GM12878 (cell line): ENCODE data around the gene ADAM11. TPM values are rescaled to one million over a fixed set of nuclear protein-coding genes. Genes with fewer than 3 reads are reported as not detected.

Source experiments
- ATAC-seq: fragments of 200-7000 bp; cut with Tn5 transposase; 3 replicates; pipeline ENCODE4 v1.9.1; 2020; ENCODE audit warnings: mild to moderate bottlenecking, moderate library complexity
- BruUV-seq: library from RNA; stranded (reverse); fragments of 400-500 nt; replicated peaks from 2 replicates; lab custom pipeline; 2021; lab: Mats Ljungman, UMichigan
- CTCF ChIA-PET: fragments of 300-600 bp; sonication (Branson Sonifier 250); formaldehyde crosslinking; extraction: SDS; loops from one replicate; lab custom pipeline; 2021; ENCODE audit warnings: inconsistent platforms; lab: Yijun Ruan, JAX
- POLR2A ChIA-PET: fragments of 350-600 bp; formaldehyde crosslinking; extraction: SDS; loops from one replicate; lab custom pipeline; 2021; ENCODE audit warnings: inconsistent platforms; lab: Charles Lee
- RAD21 ChIA-PET: fragments of 300-600 bp; sonication (Branson Sonifier 250); formaldehyde crosslinking; loops from one replicate; lab custom pipeline; 2023; ENCODE audit warnings: antibody characterized with exemption; ENCODE audit not compliant: unreplicated experiment; lab: Charles Lee
- SMC1A ChIA-PET: fragments of 300-600 bp; sonication (Branson Sonifier 250); formaldehyde crosslinking; loops from one replicate; lab custom pipeline; 2023; ENCODE audit not compliant: unreplicated experiment, uncharacterized antibody; lab: Charles Lee
- DNase-seq: peaks from one replicate; pipeline ENCODE4 v3.0.0-alpha.2; 2011; ENCODE audit warnings: low read depth, low spot score
- FAIRE-seq: peaks from 3 replicates; lab custom pipeline; 2011; peaks lifted over from hg19 to GRCh38; lab: Jason Lieb, UNC
- H2AFZ ChIP-seq: 2 replicates; pipeline ENCODE4 v1.6.0; 2011; ENCODE audit warnings: low read depth, low read length, control low read depth; ENCODE audit not compliant: control insufficient read depth
- H3K27ac ChIP-seq: 2 replicates; pipeline ENCODE4 v1.5.1; 2011; ENCODE audit warnings: control low read depth; ENCODE audit not compliant: control insufficient read depth, insufficient read depth
- H3K27me3 ChIP-seq, 2 experiments: replicated peaks in 1 of 2; 2 replicates each; pipeline versions ENCODE4 v1.6.0 to v1.6.1; 2011; ENCODE audit warnings: low read length in 1 of 2; ENCODE audit not compliant: control insufficient read depth in 2 of 2, insufficient read depth in 2 of 2
- H3K36me3 ChIP-seq, 2 experiments: 2 replicates each; pipeline ENCODE4 v1.5.1; 2011; ENCODE audit warnings: low read length in 1 of 2; ENCODE audit not compliant: control insufficient read depth in 2 of 2, insufficient read depth in 2 of 2
- H3K4me1 ChIP-seq: 2 replicates; pipeline ENCODE4 v1.6.1; 2011; ENCODE audit warnings: mild to moderate bottlenecking, low read length, moderate library complexity, mixed read lengths; ENCODE audit not compliant: control insufficient read depth, insufficient read depth
- H3K4me2 ChIP-seq: 2 replicates; pipeline ENCODE4 v1.6.0; 2011; ENCODE audit warnings: control low read depth; ENCODE audit not compliant: control insufficient read depth, insufficient read depth
- H3K4me3 ChIP-seq: fragments of 200-600 bp; sonication (generic); 2 replicates; pipeline ENCODE4 v1.5.1; 2016
- H3K79me2 ChIP-seq: 2 replicates; pipeline ENCODE4 v1.6.0; 2011; ENCODE audit warnings: low read length; ENCODE audit not compliant: control insufficient read depth, insufficient read depth
- H3K9ac ChIP-seq: 2 replicates; pipeline ENCODE4 v1.8.0; 2011; ENCODE audit warnings: low read length, control low read depth, mixed read lengths; ENCODE audit not compliant: control insufficient read depth, insufficient read depth
- H3K9me3 ChIP-seq: replicated peaks from 3 replicates; pipeline ENCODE4 v1.5.1; 2011; ENCODE audit warnings: mild to moderate bottlenecking, low read length; ENCODE audit not compliant: control insufficient read depth, insufficient read depth
- H4K20me1 ChIP-seq: 2 replicates; pipeline ENCODE4 v1.6.0; 2011; ENCODE audit not compliant: control insufficient read depth, insufficient read depth
- GATAD2B ChIP-seq: fragments of 450-650 bp; conservative IDR thresholded peaks from 2 replicates; pipeline ENCODE4 v1.6.1; 2017; ENCODE audit warnings: low read depth, mild to moderate bottlenecking, moderate library complexity
- IKZF2 ChIP-seq, 2 experiments: fragments of 450-650 bp; IDR thresholded peaks; 2 replicates each; pipeline ENCODE4 v1.6.1; 2017; ENCODE audit warnings: mild to moderate bottlenecking in 2 of 2, moderate library complexity in 2 of 2
- IRF4 ChIP-seq: IDR thresholded peaks from 2 replicates; pipeline ENCODE4 v1.6.1; 2011; ENCODE audit warnings: low read depth, low read length
- STAT3 ChIP-seq: IDR thresholded peaks from 2 replicates; pipeline ENCODE4 v1.6.1; 2011; ENCODE audit warnings: low read depth, low read length, improper control_type of control experiment
- TAF1 ChIP-seq: IDR thresholded peaks from 2 replicates; pipeline ENCODE4 v1.6.1; 2011; ENCODE audit warnings: mild to moderate bottlenecking, low read depth, low read length, borderline replicate concordance
- WGBS: methylation state at CpG from one replicate; pipeline ENCODE4 v1.1.6; 2016; ENCODE audit warnings: low lambda C conversion rate; ENCODE audit not compliant: insufficient replicate concordance, insufficient coverage; ENCODE audit errors: missing lambda C conversion rate; 5-methylcytosine and 5-hydroxymethylcytosine counted together
- in situ Hi-C: fragments of 300-500 bp; cut with MboI; formaldehyde crosslinking; loops from 9 replicates; pipeline ENCODE4 v1.14.3; 2018; ENCODE audit warnings: mixed read lengths
- intact Hi-C: fragments of 100-400 bp; cut with micrococcal nuclease; formaldehyde crosslinking; loops from one replicate; pipeline ENCODE4 v1.14.2; 2022; ENCODE audit not compliant: unreplicated experiment
- polyA plus RNA-seq, 11 experiments: library from polyadenylated mRNA; depleted of rRNA in 4 of 11; unstranded in 6 of 11; stranded (reverse) in 5 of 11; fragments of >200 nt; fragmentation: Nextera tagmentation in 4 of 11; fragmentation: Illumina TruSeq in 1 of 11; extraction: Ambion mirVana in 4 of 11; extraction: Trizol in 1 of 11; gene quantifications; 1 replicate in 1 of 11; 2 replicates in 10 of 11; pipeline versions ENCODE4 v1.2.1 to v1.2.3, GENCODE V29; 2011 to 2016; ENCODE audit warnings: inconsistent platforms in 2 of 11, missing spikeins in 2 of 11, low read depth in 1 of 11
- total RNA-seq, 4 experiments: library from RNA; depleted of rRNA in 3 of 4; stranded (reverse); fragments of >200 nt in 3 of 4; fragmentation: Illumina TruSeq in 1 of 4; extraction: Trizol in 1 of 4; gene quantifications; 2 replicates each; pipeline versions ENCODE4 v1.2.1 to v1.2.3, GENCODE V29; 2013 to 2021
- TF ChIP-seq, protein P1 (sequence below): IDR thresholded peaks from 2 replicates; pipeline ENCODE4 v1.6.1; 2011; ENCODE audit warnings: mild to moderate bottlenecking, low read depth, low read length, moderate library complexity; ENCODE audit not compliant: insufficient replicate concordance
- TF ChIP-seq, protein P2 (sequence below): IDR thresholded peaks from 2 replicates; pipeline ENCODE4 v1.6.1; 2011; ENCODE audit warnings: borderline replicate concordance, low read depth, mild to moderate bottlenecking, moderate library complexity, mixed read lengths, low read length; ENCODE audit not compliant: insufficient read depth; ENCODE audit errors: extremely low read length
- TF ChIP-seq, protein P3 (sequence below): IDR thresholded peaks from 2 replicates; pipeline ENCODE4 v1.6.1; 2012; ENCODE audit warnings: low read depth, low read length, improper control_type of control experiment

ADAM11 gene
- total and polyA plus RNA-seq, 10 of the 15 experiments (the other 5 are each of a cell fraction or from before 2014, with no cell fraction given) = 0.03 to 0.37 (median 0.06) TPM; not detected in 3

DNA sequence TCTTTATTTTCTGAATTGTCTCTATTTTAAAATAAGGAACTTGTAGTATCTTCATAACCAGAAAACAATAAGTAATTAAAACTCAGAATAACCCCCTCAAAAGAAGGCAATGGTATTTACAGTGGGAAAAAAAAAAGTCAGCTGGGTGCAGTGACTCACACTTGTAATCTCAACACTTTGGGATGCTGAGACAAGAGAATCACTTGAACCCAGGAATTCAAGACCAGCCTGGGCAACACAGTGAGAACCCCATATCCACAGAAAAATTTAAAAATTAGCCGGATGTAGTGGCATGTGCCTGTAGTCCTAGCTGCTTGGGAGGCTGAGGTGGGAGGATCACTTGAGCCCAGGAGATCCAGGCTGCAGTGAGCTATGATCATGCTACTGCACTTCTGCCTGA, 33.5 kb downstream of the ADAM11 start:
- ChIA-PET POLR2A (no interaction called here), RAD21 (no interaction called here), CTCF (no interaction called here), SMC1A (no interaction called here)
- no peaks in the 10 kb centered on the region for H4K20me1 ChIP-seq
- no peaks in the 10 kb centered on the region for H3K4me1 ChIP-seq
- TF ChIP-seq IKZF2 (IDR thresholded peaks at IDR 0.05) (no peak), TAF1 (no peak), IRF4 (no peak), GATAD2B (no peak), STAT3 (no peak)
- TF ChIP-seq, protein P1, sequence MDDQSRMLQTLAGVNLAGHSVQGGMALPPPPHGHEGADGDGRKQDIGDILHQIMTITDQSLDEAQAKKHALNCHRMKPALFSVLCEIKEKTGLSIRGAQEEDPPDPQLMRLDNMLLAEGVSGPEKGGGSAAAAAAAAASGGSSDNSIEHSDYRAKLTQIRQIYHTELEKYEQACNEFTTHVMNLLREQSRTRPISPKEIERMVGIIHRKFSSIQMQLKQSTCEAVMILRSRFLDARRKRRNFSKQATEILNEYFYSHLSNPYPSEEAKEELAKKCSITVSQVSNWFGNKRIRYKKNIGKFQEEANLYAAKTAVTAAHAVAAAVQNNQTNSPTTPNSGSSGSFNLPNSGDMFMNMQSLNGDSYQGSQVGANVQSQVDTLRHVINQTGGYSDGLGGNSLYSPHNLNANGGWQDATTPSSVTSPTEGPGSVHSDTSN = no peak
- TF ChIP-seq, protein P2, sequence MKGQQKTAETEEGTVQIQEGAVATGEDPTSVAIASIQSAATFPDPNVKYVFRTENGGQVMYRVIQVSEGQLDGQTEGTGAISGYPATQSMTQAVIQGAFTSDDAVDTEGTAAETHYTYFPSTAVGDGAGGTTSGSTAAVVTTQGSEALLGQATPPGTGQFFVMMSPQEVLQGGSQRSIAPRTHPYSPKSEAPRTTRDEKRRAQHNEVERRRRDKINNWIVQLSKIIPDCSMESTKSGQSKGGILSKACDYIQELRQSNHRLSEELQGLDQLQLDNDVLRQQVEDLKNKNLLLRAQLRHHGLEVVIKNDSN = no peak
- TF ChIP-seq, protein P3, sequence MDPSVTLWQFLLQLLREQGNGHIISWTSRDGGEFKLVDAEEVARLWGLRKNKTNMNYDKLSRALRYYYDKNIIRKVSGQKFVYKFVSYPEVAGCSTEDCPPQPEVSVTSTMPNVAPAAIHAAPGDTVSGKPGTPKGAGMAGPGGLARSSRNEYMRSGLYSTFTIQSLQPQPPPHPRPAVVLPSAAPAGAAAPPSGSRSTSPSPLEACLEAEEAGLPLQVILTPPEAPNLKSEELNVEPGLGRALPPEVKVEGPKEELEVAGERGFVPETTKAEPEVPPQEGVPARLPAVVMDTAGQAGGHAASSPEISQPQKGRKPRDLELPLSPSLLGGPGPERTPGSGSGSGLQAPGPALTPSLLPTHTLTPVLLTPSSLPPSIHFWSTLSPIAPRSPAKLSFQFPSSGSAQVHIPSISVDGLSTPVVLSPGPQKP = no peak
- H2AFZ ChIP-seq = no peak overlapping the region
- WGBS = 100% methylated on average over 1 of the region's 1 CpG
- H3K36me3 ChIP-seq = no peaks in the 10 kb centered on the region; a peak in 1 of 4 replicates
- H3K79me2 ChIP-seq = no peaks in the 10 kb centered on the region
- H3K9ac ChIP-seq = no peak overlapping the region
- no peaks in the 10 kb centered on the region for H3K9me3 ChIP-seq
- in situ Hi-C loops (no loop called here), intact Hi-C loops (no loop called here)
- no peak overlapping the region for H3K27ac ChIP-seq
- no peak for ATAC-seq
- no TSS peak for BruUV-seq
- H3K4me3 ChIP-seq = no peak overlapping the region
- H3K4me2 ChIP-seq = no peak overlapping the region
- no peak for DNase-seq
- no peaks in the 10 kb centered on the region; a peak in 2 of 4 replicates for H3K27me3 ChIP-seq
- no peak for FAIRE-seq
